ENCODE data around the gene APCDD1. TPM values are rescaled to one million over a fixed set of nuclear protein-coding genes. Genes with fewer than 3 reads are reported as not detected.

Gene APCDD1
- total and polyA plus RNA-seq, 2 of the 13 experiments (the other 11 are each of a cell fraction or from before 2014, with no cell fraction given) = 2.1 to 8.6 TPM

DNA sequence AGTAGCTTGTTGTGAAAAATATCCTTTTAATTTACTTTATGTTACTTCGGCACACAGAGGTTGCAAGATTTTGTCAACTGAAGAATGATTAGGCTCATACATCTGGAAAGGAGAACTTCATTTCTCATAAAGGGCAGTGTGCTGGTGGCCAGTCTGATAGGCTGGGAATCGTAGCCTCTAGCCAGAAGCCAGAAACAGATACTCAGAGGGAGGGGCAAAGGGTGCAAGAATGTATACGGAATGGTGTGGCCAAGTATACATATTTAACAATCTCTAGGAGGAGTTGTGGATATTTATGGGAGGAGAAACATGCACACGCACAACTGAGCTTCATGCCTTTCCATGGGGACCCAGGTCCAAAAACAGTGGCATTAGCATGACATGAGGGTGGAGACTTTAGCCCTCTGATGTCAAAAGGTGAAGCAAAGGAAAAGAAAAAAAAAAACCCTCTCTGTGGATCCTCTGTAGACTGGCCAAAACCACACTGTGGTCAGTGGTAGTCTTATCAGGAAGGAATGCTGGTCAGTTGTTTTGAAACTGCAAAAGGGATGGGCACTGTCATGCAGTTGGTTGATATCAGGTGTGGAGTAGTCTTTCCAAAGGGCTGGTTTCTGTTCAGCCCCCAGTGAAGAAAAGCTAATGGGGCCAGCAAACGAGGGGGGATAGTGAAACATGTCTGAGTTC, 34.9 kb upstream of the APCDD1 start:
- no peak overlapping the region for H2AFZ ChIP-seq (ENCODE audit: low read length)
- H3K27me3 ChIP-seq (ENCODE audit: control insufficient read depth in 1 of 2, insufficient read depth in 2 of 2, low read length in 2 of 2) = peaks cover 0 to 12% of the 10 kb centered on the region in 2 experiments; a peak in 3 of 5 replicates
- no peaks in the 10 kb centered on the region for H3K79me2 ChIP-seq (ENCODE audit: insufficient read depth, low read length)
- in situ Hi-C loops (cut with HindIII; ENCODE audit: extremely low pct_ligation_motif_present, low pct_unique_long_range_greater_than_20kb) (no loop called here), intact Hi-C loops (cut with micrococcal nuclease; ENCODE audit: unreplicated experiment) (no loop called here)
- CTCF ChIA-PET (ENCODE audit: low intra/inter-chr PET ratio, low total read pairs) = no interaction called here
- no TSS peak for BruUV-seq (replicated peaks)
- H3K4me1 ChIP-seq (ENCODE audit: insufficient read depth, low read length) = no peaks in the 10 kb centered on the region
- no peaks in the 10 kb centered on the region for H4K20me1 ChIP-seq (ENCODE audit: insufficient read depth, low read length)
- 29% methylated on average over 5 of the region's 5 CpGs for WGBS (ENCODE audit: low lambda C conversion rate)
- no peaks in the 10 kb centered on the region for H3K36me3 ChIP-seq (replicated peaks in 1 of 2; ENCODE audit: control insufficient read depth in 1 of 2, insufficient read depth in 2 of 2, low read length in 2 of 2)
- H3K27ac ChIP-seq (ENCODE audit: extremely low read length, insufficient read depth, low read length) = no peak overlapping the region
- H3K4me3 ChIP-seq (replicated peaks in 1 of 3; ENCODE audit: insufficient read depth in 1 of 3, low read depth in 2 of 3, low read length in 3 of 3) = no peak overlapping the region
- H3K9ac ChIP-seq (ENCODE audit: insufficient read depth, low read depth, low read length) = no peak overlapping the region
- DNase-seq (ENCODE audit: low spot score) (no peak), ATAC-seq (no peak), FAIRE-seq (no peak)
- no peak overlapping the region for H3K4me2 ChIP-seq (ENCODE audit: low read depth, low read length)
- no peaks in the 10 kb centered on the region for H3K9me3 ChIP-seq (ENCODE audit: low read length)
- POLR2A ChIA-PET = no interaction called here
- TF ChIP-seq CHD2 (IDR thresholded peaks at IDR 0.05; ENCODE audit: low read depth, low read length) = no peak
- no peak for TF ChIP-seq U2AF1 (optimal IDR thresholded peaks at IDR 0.05; ENCODE audit: low read depth, low read length)

DNA sequence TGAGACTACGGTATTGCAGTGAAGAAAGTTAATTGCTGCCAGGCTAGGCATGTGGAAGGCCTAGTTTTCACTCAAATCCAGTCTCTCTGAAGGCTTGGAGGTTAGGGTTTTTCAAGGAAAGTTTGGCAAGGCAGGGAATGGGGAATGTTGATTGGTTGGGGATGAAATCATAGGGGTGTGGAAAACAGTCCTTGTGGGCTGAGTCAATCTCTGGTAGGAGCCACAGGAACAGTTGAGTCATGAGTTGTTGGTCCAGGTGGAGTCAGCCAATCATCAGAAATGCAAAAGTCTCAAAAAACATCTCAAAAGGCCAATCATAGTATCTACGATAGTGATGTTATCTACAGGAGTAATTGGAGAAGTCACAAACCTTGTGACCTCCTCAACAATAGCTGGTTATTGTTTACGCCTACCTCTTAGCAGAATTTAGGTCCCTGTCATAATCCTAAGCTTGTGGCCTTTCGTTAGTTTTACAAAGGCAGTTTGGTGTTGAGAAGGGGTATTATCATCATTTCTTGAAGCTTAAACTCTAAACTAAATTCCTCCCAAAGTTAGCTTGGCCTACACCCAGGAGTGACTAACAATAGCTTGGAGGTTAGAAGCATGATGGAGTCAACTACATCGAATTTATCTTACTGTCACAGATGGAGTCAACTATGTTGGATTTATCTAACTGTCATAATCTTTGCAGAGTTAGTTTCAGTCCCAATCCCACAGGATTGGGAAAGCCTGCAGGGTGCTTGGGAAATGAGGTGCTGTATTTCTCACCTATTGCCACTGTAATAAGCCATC, 33.7 kb upstream of the APCDD1 start:
- Histone ChIP-seq H2AFZ (ENCODE audit: low read length) (no peak overlapping the region), H3K4me1 (ENCODE audit: insufficient read depth, low read length) (no peaks in the 10 kb centered on the region), H4K20me1 (ENCODE audit: insufficient read depth, low read length) (no peaks in the 10 kb centered on the region), H3K27ac (ENCODE audit: extremely low read length, insufficient read depth, low read length) (no peak overlapping the region), H3K9ac (ENCODE audit: insufficient read depth, low read depth, low read length) (no peak overlapping the region), H3K9me3 (ENCODE audit: low read length) (no peaks in the 10 kb centered on the region), H3K36me3 (replicated peaks in 1 of 2; ENCODE audit: control insufficient read depth in 1 of 2, insufficient read depth in 2 of 2, low read length in 2 of 2) (no peaks in the 10 kb centered on the region), H3K4me2 (ENCODE audit: low read depth, low read length) (no peak overlapping the region), H3K27me3 (ENCODE audit: control insufficient read depth in 1 of 2, insufficient read depth in 2 of 2, low read length in 2 of 2) (peaks cover 0 to 7% of the 10 kb centered on the region in 2 experiments; a peak in 3 of 5 replicates), H3K4me3 (replicated peaks in 1 of 3; ENCODE audit: insufficient read depth in 1 of 3, low read depth in 2 of 3, low read length in 3 of 3) (no peak overlapping the region), H3K79me2 (ENCODE audit: insufficient read depth, low read length) (no peaks in the 10 kb centered on the region)
- in situ Hi-C loops (cut with HindIII; ENCODE audit: extremely low pct_ligation_motif_present, low pct_unique_long_range_greater_than_20kb) (no loop called here), intact Hi-C loops (cut with micrococcal nuclease; ENCODE audit: unreplicated experiment) (no loop called here)
- no TSS peak for BruUV-seq (replicated peaks)
- no peak for ATAC-seq
- DNase-seq (ENCODE audit: low spot score) = no peak
- CTCF ChIA-PET (ENCODE audit: low intra/inter-chr PET ratio, low total read pairs) = no interaction called here
- WGBS (ENCODE audit: low lambda C conversion rate) = 21% methylated on average over 5 of the region's 5 CpGs
- FAIRE-seq = no peak
- POLR2A ChIA-PET = no interaction called here
- TF ChIP-seq GFI1 (CRISPR knock-in tag; IDR thresholded peaks at IDR 0.05; ENCODE audit: borderline replicate concordance) (no peak), KAT2B (IDR thresholded peaks at IDR 0.05; ENCODE audit: borderline replicate concordance, low read depth, low read length) (no peak), KDM5B (CRISPR knock-in tag; IDR thresholded peaks at IDR 0.05; ENCODE audit: borderline replicate concordance) (no peak), ETS1 (CRISPR knock-in tag; IDR thresholded peaks at IDR 0.05) (no peak)
- TF ChIP-seq, protein P1, sequence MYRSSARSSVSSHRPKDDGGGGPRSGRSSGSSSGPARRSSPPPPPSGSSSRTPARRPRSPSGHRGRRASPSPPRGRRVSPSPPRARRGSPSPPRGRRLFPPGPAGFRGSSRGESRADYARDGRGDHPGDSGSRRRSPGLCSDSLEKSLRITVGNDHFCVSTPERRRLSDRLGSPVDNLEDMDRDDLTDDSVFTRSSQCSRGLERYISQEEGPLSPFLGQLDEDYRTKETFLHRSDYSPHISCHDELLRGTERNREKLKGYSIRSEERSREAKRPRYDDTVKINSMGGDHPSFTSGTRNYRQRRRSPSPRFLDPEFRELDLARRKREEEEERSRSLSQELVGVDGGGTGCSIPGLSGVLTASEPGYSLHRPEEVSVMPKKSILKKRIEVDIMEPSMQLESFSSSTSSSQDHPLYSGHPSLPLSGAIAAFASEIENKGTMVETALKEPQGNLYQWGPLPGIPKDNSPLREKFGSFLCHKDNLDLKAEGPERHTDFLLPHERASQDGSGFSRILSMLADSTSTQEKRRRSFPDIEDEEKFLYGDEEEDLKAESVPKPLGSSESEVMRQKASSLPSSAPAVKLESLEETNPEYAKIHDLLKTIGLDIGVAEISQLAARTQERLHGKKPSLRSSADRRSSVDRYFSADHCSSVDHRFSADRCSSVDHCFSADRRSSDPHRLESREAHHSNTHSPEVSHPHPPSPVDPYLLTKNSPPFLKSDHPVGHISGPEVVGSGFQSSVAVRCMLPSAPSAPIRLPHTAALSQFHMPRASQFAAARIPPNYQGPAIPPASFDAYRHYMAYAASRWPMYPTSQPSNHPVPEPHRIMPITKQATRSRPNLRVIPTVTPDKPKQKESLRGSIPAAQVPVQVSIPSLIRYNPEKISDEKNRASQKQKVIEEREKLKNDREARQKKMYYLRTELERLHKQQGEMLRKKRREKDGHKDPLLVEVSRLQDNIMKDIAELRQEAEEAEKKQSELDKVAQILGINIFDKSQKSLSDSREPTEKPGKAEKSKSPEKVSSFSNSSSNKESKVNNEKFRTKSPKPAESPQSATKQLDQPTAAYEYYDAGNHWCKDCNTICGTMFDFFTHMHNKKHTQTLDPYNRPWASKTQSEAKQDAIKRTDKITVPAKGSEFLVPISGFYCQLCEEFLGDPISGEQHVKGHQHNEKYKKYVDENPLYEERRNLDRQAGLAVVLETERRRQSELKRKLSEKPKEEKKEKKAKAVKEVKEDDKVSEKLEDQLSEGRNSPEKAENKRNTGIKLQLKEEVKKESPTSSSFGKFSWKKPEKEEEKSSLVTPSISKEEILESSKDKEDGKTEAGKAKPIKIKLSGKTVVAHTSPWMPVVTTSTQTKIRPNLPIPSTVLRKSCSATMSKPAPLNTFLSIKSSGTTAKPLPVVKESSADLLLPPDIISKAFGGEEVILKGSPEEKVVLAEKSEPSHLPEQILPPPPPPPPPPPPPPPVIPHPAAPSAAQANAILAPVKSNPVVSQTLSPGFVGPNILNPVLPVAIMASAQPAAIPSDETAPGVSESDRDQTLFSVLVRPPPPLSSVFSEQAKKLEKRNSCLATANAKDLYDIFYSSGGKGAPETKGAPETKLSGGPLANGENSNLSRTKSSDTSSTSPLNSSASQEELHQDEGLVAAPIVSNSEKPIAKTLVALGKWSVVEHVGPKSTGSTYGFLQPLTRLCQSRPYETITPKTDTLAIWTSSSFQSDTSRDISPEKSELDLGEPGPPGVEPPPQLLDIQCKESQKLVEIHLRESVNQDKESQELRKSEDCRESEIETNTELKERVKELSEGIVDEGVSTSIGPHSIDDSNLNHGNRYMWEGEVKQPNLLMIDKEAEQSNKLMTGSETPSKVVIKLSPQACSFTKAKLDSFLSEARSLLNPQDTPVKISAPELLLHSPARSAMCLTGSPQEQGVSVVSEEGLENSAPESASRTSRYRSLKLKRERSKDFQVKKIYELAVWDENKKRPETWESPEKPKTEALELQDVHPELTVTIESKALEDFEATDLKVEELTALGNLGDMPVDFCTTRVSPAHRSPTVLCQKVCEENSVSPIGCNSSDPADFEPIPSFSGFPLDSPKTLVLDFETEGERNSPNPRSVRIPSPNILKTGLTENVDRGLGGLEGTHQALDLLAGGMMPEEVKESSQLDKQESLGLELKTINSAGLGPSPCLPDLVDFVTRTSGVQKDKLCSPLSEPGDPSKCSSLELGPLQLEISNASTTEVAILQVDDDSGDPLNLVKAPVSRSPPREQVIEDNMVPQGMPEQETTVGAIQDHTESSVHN (CRISPR knock-in tag; IDR thresholded peaks at IDR 0.05) = no peak

Measured in HepG2 (cell line).